ENCODE results near the gene RUFY4.
"Not testable (repeated sequence)": the region's sequence is repeated elsewhere in the genome, so short reads cannot be mapped to it uniquely, and the experiment has no call there.

The RUFY4 gene, protein sequence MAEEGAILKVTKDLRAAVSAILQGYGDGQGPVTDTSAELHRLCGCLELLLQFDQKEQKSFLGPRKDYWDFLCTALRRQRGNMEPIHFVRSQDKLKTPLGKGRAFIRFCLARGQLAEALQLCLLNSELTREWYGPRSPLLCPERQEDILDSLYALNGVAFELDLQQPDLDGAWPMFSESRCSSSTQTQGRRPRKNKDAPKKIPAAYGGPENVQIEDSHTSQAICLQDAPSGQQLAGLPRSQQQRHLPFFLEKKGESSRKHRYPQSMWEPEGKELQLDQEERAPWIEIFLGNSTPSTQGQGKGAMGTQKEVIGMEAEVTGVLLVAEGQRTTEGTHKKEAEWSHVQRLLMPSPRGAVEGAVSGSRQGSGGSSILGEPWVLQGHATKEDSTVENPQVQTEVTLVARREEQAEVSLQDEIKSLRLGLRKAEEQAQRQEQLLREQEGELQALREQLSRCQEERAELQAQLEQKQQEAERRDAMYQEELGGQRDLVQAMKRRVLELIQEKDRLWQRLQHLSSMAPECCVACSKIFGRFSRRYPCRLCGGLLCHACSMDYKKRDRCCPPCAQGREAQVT

DNA sequence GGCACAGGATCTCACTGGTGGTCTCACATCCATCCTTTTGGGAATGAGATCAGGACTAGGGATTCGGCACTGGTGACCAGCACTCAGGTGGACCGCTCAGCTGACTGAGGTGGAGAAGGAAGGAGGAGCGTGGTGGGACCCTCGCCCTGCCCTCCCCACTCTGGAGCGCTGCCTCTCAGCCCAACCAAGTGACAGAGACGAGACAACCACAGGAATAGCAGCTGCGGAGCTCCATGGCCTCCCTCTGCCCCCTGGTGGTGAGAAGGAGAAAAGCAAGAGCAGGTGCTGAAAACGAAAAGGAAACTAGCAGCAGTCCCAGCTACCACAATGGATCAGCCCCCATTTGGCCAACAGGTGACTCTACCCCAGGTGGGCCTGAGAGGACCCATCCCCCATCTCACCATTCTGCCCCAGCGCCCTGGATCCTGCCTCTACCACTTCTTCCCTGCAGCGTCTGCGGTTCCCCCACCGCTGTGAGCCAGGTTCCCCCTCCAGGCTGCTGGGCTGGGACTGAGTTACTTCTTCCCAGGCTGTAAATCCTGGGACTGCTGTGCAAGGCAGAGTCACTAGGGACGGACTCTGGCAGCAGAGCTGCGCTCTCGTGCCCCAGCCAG lies at the start of gene RUFY4:
Gene RUFY4 (plus strand): TSS at position 533 of the 614 bp plus-strand sequence. CDS start 1,353 bp downstream, outside the sequence.
- ATAC-seq (ENCODE audit: insufficient read depth, low read depth): peak; percentile 96
- not testable (repeated sequence) for H3K27me3 ChIP-seq (ENCODE audit: insufficient read depth, low read length, poor library complexity); H3K27ac ChIP-seq (ENCODE audit: low read length); H3K79me2 ChIP-seq (ENCODE audit: insufficient read depth, low read length); H3K4me1 ChIP-seq (ENCODE audit: insufficient read depth, low read length); H3K9ac ChIP-seq (ENCODE audit: low read depth, low read length); H2AFZ ChIP-seq (ENCODE audit: low read depth, low read length); H3K9me3 ChIP-seq (ENCODE audit: insufficient read depth, low read length, severe bottlenecking); H4K20me1 ChIP-seq (ENCODE audit: insufficient read depth, low read length); H3K36me3 ChIP-seq (ENCODE audit: insufficient read depth, low read length); H3K4me3 ChIP-seq (ENCODE audit: low read depth in 1 of 2, low read length in 2 of 2)
- TF ChIP-seq, protein P1, sequence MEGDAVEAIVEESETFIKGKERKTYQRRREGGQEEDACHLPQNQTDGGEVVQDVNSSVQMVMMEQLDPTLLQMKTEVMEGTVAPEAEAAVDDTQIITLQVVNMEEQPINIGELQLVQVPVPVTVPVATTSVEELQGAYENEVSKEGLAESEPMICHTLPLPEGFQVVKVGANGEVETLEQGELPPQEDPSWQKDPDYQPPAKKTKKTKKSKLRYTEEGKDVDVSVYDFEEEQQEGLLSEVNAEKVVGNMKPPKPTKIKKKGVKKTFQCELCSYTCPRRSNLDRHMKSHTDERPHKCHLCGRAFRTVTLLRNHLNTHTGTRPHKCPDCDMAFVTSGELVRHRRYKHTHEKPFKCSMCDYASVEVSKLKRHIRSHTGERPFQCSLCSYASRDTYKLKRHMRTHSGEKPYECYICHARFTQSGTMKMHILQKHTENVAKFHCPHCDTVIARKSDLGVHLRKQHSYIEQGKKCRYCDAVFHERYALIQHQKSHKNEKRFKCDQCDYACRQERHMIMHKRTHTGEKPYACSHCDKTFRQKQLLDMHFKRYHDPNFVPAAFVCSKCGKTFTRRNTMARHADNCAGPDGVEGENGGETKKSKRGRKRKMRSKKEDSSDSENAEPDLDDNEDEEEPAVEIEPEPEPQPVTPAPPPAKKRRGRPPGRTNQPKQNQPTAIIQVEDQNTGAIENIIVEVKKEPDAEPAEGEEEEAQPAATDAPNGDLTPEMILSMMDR (IDR thresholded peaks at IDR 0.05; ENCODE audit: borderline replicate concordance, extremely low read depth, low read length, poor library complexity, severe bottlenecking): peak; percentile 75
- peak; percentile 78 for DNase-seq
- H3K4me2 ChIP-seq (ENCODE audit: insufficient read depth, low read length): peak within 1 kb of the TSS; percentile 37

DNA sequence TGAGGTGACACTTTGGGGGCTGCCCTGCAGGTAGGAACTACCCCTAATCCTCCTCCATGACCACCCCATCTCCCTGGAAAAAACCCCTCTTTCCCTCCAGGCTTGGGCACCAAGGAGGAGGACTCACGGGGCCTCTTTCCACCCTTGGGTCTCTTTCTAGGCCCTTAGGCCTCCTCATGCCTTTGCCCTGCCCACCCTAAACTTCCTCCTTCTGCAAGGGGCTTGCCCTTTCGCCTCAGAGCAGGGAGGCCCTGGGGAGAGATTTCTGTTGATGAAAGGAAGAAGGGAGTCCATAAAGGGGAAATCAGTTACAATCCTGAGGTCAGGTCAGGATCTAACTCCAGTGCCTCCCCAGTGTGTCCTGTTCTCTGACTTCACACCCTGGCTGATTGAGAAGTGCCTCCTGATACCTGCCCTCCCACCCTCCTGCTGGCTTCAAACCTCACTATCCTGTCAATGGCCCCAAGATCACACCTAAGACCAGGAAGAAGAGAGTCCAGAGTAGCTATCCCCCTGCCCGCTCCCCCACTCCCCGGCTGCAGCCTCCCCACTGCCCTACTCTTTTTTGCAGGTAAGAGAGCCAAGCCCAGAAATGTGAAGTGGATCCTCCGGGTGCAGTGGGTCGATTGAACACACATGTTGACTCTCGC lies 49.5 kb upstream of the RUFY4 start:
- Histone ChIP-seq H2AFZ (ENCODE audit: low read depth, low read length) (no peak overlapping the region), H3K36me3 (ENCODE audit: insufficient read depth, low read length) (no peaks in the 10 kb centered on the region), H3K9me3 (ENCODE audit: insufficient read depth, low read length, severe bottlenecking) (no peaks in the 10 kb centered on the region), H3K4me1 (ENCODE audit: insufficient read depth, low read length) (no peaks in the 10 kb centered on the region), H4K20me1 (ENCODE audit: insufficient read depth, low read length) (no peaks in the 10 kb centered on the region; the same call in 1 of the 2 replicates), H3K4me2 (ENCODE audit: insufficient read depth, low read length) (no peak overlapping the region), H3K79me2 (ENCODE audit: insufficient read depth, low read length) (no peaks in the 10 kb centered on the region), H3K9ac (ENCODE audit: low read depth, low read length) (no peak overlapping the region), H3K27me3 (ENCODE audit: insufficient read depth, low read length, poor library complexity) (no peaks in the 10 kb centered on the region), H3K27ac (ENCODE audit: low read length) (no peak overlapping the region), H3K4me3 (ENCODE audit: low read depth in 1 of 2, low read length in 2 of 2) (no peak overlapping the region)
- no peak for TF ChIP-seq EZH2 (IDR thresholded peaks at IDR 0.05; ENCODE audit: borderline replicate concordance, low read depth, low read length, severe bottlenecking)
- no peak for ATAC-seq (ENCODE audit: insufficient read depth, low read depth)
- no peak for DNase-seq

DNA sequence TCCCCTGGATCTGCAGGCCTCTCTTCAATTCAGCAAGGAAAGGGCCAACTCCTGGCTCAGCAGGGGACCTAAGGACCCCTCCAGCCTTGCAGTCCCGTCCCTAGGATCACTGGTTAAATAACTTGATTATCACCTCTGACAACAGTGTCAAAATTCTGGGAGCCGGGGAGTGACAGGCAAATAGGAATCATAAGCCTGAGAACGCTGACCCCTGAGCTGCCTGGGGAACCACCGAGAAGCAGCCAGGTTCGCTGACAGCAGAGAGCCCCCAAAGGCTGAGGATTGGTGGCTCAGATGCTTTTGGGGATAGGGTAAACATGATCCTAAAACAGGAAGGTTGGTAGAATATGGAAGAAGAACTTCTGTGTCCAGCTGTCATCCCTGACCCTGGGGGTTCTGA lies 48.8 kb upstream of the RUFY4 start:
- H3K4me1 ChIP-seq (ENCODE audit: insufficient read depth, low read length): no peaks in the 10 kb centered on the region
- no peak for TF ChIP-seq EZH2 (IDR thresholded peaks at IDR 0.05; ENCODE audit: borderline replicate concordance, low read depth, low read length, severe bottlenecking)
- TF ChIP-seq, protein P1 (IDR thresholded peaks at IDR 0.05; ENCODE audit: borderline replicate concordance, extremely low read depth, low read length, poor library complexity, severe bottlenecking): no peak
- H3K9ac ChIP-seq (ENCODE audit: low read depth, low read length): no peak overlapping the region
- peaks cover 3% of the 10 kb centered on the region; the same call in 1 of the 2 replicates for H4K20me1 ChIP-seq (ENCODE audit: insufficient read depth, low read length)
- DNase-seq (no peak), ATAC-seq (ENCODE audit: insufficient read depth, low read depth) (no peak)
- H3K79me2 ChIP-seq (ENCODE audit: insufficient read depth, low read length): no peaks in the 10 kb centered on the region
- no peaks in the 10 kb centered on the region for H3K9me3 ChIP-seq (ENCODE audit: insufficient read depth, low read length, severe bottlenecking)
- no peaks in the 10 kb centered on the region for H3K27me3 ChIP-seq (ENCODE audit: insufficient read depth, low read length, poor library complexity)
- no peak overlapping the region for H3K27ac ChIP-seq (ENCODE audit: low read length)
- no peak overlapping the region for H3K4me2 ChIP-seq (ENCODE audit: insufficient read depth, low read length)
- H3K4me3 ChIP-seq (ENCODE audit: low read depth in 1 of 2, low read length in 2 of 2): no peak overlapping the region
- no peak overlapping the region for H2AFZ ChIP-seq (ENCODE audit: low read depth, low read length)
- no peaks in the 10 kb centered on the region for H3K36me3 ChIP-seq (ENCODE audit: insufficient read depth, low read length)

Data from DND-41 (cell line).